SK-N-SH treated with all-trans-retinoic acid at 6 μM for 48 hours (cell line): ENCODE measurements around the gene DPF3.

ENCODE experiments used
- ZFP3 ChIP-seq: fragments of 250-450 bp; sonication (Bioruptor Pico); IDR thresholded peaks from 2 replicates; pipeline ENCODE4 v1.5.0; 2020; ENCODE audit warnings: mild to moderate bottlenecking, moderate library complexity
- ZNF8 ChIP-seq: fragments of 450-650 bp; formaldehyde crosslinking; IDR thresholded peaks from 2 replicates; pipeline ENCODE4 v1.5.0; 2020; ENCODE audit warnings: mild to moderate bottlenecking, moderate library complexity

DNA sequence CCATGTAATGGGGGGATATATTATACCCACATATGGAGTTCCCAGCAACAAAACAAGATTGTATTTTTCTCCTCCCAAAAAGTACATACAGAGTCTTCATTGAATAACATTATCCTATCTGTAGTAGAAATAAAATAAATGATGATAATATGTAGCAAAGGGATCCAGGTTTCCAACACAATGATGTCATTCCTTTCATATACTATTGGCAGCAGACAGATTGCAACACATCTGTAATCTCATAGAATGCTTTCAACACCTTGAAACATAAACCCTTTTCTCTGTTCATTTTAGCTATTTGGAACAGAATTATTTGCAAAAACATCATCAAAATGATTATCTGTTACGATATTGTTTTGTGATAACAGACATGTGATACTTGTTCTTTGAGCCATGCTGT lies 317.6 kb downstream of the DPF3 start:
- TF ChIP-seq ZNF8 (CRISPR knock-in tag) (no peak), ZFP3 (no peak)
